SU-DHL-6 (cell line): ENCODE data around the gene ZFR2.

Experiments
- H2AFZ ChIP-seq: fragments of 200-600 bp; sonication (generic); 2 replicates; pipeline ENCODE4 v1.6.1; 2014; ENCODE audit warnings: low read depth, mild to moderate bottlenecking, moderate library complexity, mixed read lengths, antibody characterized with exemption, low read length; ENCODE audit not compliant: severe bottlenecking
- H3F3A ChIP-seq: fragments of 200-600 bp; shearing (Covaris generic); 2 replicates; pipeline ENCODE4 v1.6.0; 2016; ENCODE audit warnings: antibody characterized with exemption, mild to moderate bottlenecking; ENCODE audit not compliant: insufficient read depth
- H3K27ac ChIP-seq: fragments of 200-600 bp; sonication (generic); 2 replicates; pipeline ENCODE4 v1.5.1; 2016; ENCODE audit warnings: low read depth, mild to moderate bottlenecking, low read length, moderate library complexity, mixed read lengths
- H3K27me3 ChIP-seq: fragments of 200-600 bp; sonication (generic), shearing (Covaris generic); 2 replicates; pipeline ENCODE4 v1.6.0; 2014; ENCODE audit warnings: mild to moderate bottlenecking, low read length
- H3K36me3 ChIP-seq: fragments of 200-600 bp; sonication (generic); 2 replicates; pipeline ENCODE4 v1.6.1; 2014; ENCODE audit warnings: mild to moderate bottlenecking, low read length, mixed read lengths
- H3K4me2 ChIP-seq: fragments of 300-600, 200-600 bp; shearing (Covaris generic), sonication (generic); 2 replicates; pipeline ENCODE4 v1.6.0; 2014; ENCODE audit warnings: low read length, low read depth, mild to moderate bottlenecking; ENCODE audit not compliant: poor library complexity, severe bottlenecking
- H3K4me3 ChIP-seq: fragments of 200-600 bp; sonication (generic); 2 replicates; pipeline ENCODE4 v1.5.1; 2014; ENCODE audit warnings: antibody characterized with exemption, low read length, mild to moderate bottlenecking, mixed read lengths; ENCODE audit not compliant: insufficient read depth, poor library complexity, severe bottlenecking
- H3K79me2 ChIP-seq: fragments of 200-600 bp; sonication (generic); 2 replicates; pipeline ENCODE4 v1.6.1; 2014; ENCODE audit warnings: mild to moderate bottlenecking, low read length, moderate library complexity; ENCODE audit not compliant: insufficient read depth
- H3K9ac ChIP-seq: fragments of 200-600 bp; sonication (generic); 2 replicates; pipeline ENCODE4 v1.7.0; 2014; ENCODE audit warnings: mild to moderate bottlenecking, low read length
- H3K9me2 ChIP-seq: fragments of 200-600 bp; sonication (generic); replicated peaks from 2 replicates; pipeline ENCODE4 v1.6.1; 2014; ENCODE audit warnings: low read length; ENCODE audit not compliant: insufficient read depth
- H3K9me3 ChIP-seq: fragments of 200-600 bp; sonication (generic); 2 replicates; pipeline ENCODE4 v1.6.1; 2014; ENCODE audit warnings: low read length, mixed read lengths; ENCODE audit not compliant: insufficient read depth
- H4K20me1 ChIP-seq: fragments of 200-600 bp; sonication (generic); 2 replicates; pipeline ENCODE4 v1.6.1; 2014; ENCODE audit warnings: low read depth, mild to moderate bottlenecking, antibody characterized with exemption, low read length, moderate library complexity, mixed read lengths
- EZH2phosphoT487 ChIP-seq: fragments of 200-600 bp; sonication (generic), shearing (Covaris generic); conservative IDR thresholded peaks from 2 replicates; pipeline ENCODE4 v1.6.1; 2018; ENCODE audit warnings: mild to moderate bottlenecking, antibody characterized with exemption, low read length, moderate library complexity, mixed read lengths
- TF ChIP-seq, protein P1 (sequence below): fragments of 200-600 bp; sonication (generic); IDR thresholded peaks from one replicate; pipeline ENCODE4 v1.5.1; 2017; ENCODE audit warnings: antibody characterized with exemption, mild to moderate bottlenecking, low read length, moderate library complexity; ENCODE audit not compliant: insufficient read depth, poor library complexity, severe bottlenecking

The ZFR2 gene

DNA sequence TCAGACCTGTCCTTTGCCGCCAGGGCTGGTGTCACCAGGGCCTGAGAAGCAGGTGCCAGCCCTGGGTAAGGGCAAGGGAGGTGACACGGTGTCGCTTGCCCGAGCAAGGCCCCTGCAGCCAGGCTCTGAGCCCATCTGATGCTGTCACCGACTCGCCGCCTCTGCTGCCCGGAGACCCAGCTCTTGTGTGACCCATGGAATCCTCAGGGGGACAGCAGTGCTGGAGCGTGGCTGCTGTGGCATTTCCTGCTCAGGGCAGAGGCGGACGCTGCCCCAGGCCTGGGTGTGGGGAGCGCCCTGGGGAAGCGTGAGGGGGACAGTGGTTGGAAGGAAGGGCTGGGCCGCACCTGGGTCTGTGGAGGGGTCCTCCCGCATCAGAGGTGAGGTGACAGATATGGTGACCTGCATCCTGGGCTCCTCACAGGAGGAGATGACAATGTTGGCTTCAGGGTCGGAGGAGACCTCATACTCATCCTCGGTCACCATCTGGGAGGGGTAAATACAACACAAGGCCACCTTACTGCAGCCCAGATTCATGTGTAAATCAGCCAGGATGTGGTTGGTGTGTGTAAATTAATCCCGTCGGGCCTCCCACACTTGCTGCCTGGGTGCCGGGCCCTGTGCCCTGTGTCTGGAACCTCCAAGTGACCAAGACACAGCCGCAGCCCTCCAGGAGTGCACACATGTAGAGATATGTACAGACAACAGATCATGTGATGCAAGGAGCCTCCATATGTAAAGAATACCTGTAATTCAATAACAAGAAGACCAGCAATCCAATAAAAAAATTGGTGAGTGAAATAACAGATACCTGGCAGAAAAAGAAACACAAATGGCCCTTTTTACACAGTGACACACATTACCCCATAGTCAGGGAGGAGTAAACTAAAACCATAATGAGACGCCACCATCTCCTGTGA, 55.1 kb downstream of the ZFR2 start:
- Histone ChIP-seq H4K20me1 (no peaks in the 10 kb centered on the region), H3K79me2 (no peaks in the 10 kb centered on the region), H3K36me3 (no peaks in the 10 kb centered on the region), H3K9ac (no peak overlapping the region), H3K4me2 (no peak overlapping the region), H3K27ac (no peak overlapping the region), H3K27me3 (no peaks in the 10 kb centered on the region), H3F3A (no peaks in the 10 kb centered on the region), H3K9me2 (no peaks in the 10 kb centered on the region), H3K4me3 (no peak overlapping the region), H3K9me3 (no peaks in the 10 kb centered on the region), H2AFZ (no peak overlapping the region)
- TF ChIP-seq EZH2phosphoT487, result no peak
- TF ChIP-seq, protein P1, sequence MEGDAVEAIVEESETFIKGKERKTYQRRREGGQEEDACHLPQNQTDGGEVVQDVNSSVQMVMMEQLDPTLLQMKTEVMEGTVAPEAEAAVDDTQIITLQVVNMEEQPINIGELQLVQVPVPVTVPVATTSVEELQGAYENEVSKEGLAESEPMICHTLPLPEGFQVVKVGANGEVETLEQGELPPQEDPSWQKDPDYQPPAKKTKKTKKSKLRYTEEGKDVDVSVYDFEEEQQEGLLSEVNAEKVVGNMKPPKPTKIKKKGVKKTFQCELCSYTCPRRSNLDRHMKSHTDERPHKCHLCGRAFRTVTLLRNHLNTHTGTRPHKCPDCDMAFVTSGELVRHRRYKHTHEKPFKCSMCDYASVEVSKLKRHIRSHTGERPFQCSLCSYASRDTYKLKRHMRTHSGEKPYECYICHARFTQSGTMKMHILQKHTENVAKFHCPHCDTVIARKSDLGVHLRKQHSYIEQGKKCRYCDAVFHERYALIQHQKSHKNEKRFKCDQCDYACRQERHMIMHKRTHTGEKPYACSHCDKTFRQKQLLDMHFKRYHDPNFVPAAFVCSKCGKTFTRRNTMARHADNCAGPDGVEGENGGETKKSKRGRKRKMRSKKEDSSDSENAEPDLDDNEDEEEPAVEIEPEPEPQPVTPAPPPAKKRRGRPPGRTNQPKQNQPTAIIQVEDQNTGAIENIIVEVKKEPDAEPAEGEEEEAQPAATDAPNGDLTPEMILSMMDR, result no peak

DNA sequence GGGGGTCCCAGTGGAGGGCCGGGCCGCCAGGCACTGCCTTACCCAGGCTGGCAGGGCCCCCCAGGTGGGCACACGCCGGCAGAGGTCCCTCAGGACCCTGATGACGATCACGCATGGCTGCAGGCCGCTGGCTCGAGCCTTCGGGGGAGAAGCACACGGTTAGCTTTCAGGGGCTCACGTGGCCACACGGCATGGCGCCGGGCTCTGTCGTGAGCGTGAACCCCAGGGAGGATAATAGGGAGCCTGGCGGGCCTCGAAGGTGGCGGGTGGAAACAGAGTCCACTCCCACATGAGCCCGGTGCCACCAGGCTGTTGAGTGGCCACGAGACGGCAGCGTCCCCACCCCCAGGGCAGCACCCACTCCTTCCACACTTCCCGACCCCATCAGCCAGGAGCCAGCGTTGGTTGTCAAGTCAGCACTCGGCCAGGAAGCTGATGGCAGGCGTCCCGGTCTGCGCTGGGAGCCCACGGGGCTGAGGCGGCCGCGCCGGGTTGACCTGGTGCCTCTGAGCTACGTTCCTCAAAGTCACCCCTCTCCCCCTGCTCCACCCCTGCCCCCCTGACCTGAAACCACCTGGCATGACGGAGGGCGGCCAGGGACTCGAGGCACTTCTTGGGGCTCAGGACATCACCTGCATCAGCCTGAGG, 58.0 kb downstream of the ZFR2 start:
- TF ChIP-seq, protein P1, result no peak
- TF ChIP-seq EZH2phosphoT487, result no peak
- no peaks in the 10 kb centered on the region for H3F3A ChIP-seq
- no peak overlapping the region for H2AFZ ChIP-seq
- no peaks in the 10 kb centered on the region for H3K27me3 ChIP-seq
- no peaks in the 10 kb centered on the region for H4K20me1 ChIP-seq
- no peaks in the 10 kb centered on the region for H3K9me2 ChIP-seq
- H3K79me2 ChIP-seq, result no peaks in the 10 kb centered on the region
- no peaks in the 10 kb centered on the region for H3K9me3 ChIP-seq
- no peak overlapping the region for H3K4me3 ChIP-seq
- H3K36me3 ChIP-seq, result no peaks in the 10 kb centered on the region
- no peak overlapping the region for H3K4me2 ChIP-seq
- no peak overlapping the region for H3K27ac ChIP-seq
- H3K9ac ChIP-seq, result no peak overlapping the region

DNA sequence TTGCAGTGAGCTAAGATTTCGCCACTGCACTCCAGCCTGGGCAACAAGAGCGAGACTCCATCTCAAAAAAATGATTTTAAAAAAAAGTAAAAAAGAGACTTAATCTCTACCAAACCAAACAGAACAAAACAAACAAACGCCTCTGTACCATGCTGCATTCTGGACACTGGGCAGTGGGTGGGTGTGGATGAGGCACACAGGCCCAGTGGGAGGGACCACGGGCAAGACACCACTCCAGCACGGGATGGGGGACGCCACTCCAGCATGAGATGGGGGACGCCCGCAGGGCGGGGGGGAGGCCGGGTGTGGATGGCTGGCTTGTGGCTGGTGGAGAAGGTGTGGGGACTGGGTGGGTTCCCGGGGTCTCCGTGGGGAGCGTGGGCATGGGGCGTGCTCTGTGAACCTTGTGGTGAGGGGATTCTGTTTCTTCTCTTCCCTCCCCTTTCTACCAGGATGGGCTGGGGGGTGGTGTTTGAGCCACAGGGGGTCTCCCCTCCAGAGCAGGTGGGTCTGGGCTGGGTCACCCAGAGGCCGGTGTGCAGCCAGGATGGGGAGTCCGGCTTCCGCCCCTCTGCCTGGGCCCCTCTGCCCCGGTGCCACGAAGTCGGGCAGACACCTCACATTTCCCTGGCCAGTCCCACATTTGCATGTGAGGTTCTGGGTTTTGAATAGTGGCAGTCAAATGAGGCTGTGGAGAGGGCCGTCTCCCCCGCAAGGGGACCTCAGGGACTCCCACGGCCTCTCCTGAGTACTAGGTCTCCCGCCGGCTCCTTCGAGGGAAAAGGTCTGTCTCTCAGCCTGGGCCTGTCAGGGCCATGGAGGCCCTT, 58.7 kb downstream of the ZFR2 start:
- Histone ChIP-seq H3K9me2 (no peaks in the 10 kb centered on the region), H3K36me3 (no peaks in the 10 kb centered on the region), H4K20me1 (no peaks in the 10 kb centered on the region), H3F3A (no peaks in the 10 kb centered on the region), H3K4me3 (no peak overlapping the region), H3K4me2 (no peak overlapping the region), H2AFZ (no peak overlapping the region), H3K9me3 (no peaks in the 10 kb centered on the region), H3K27ac (no peak overlapping the region), H3K27me3 (no peaks in the 10 kb centered on the region), H3K9ac (no peak overlapping the region), H3K79me2 (no peaks in the 10 kb centered on the region)
- TF ChIP-seq, protein P1, result no peak
